Left lung (tissue), 10 donors: ENCODE data around the gene SNX9. TPM values are rescaled to one million over a fixed set of nuclear protein-coding genes. Genes with fewer than 3 reads are reported as not detected.

ENCODE experiments used
- ATAC-seq: fragments of 200-7000 bp; cut with Tn5 transposase; one replicate; pipeline ENCODE4 v1.9.1; 2020; ENCODE audit warnings: moderate library complexity
- DNase-seq, 4 donors: peaks; one replicate each; pipeline ENCODE4 v3.0.0-alpha.2; 2013 to 2020
- H3K27ac ChIP-seq, 2 donors: fragments of 200-600 bp; sonication (generic) in 1 of 2; one replicate each; pipeline versions ENCODE4 v1.5.0 to v1.8.0; 2020 to 2021
- H3K27me3 ChIP-seq, 2 donors: fragments of 200-600 bp; sonication (generic) in 1 of 2; one replicate each; pipeline versions ENCODE4 v1.5.0 to v1.8.0; 2020 to 2021
- H3K36me3 ChIP-seq, 2 donors: fragments of 200-600 bp; sonication (generic) in 1 of 2; one replicate each; pipeline versions ENCODE4 v1.5.0 to v1.8.0; 2020 to 2021
- H3K4me1 ChIP-seq, 2 donors: fragments of 200-600 bp; one replicate each; pipeline ENCODE4 v1.8.0; 2021
- H3K4me3 ChIP-seq, 2 donors: fragments of 200-600 bp; sonication (generic) in 1 of 2; one replicate each; pipeline versions ENCODE4 v1.5.0 to v1.8.0; 2020 to 2021; ENCODE audit warnings: mild to moderate bottlenecking in 1 of 2
- H3K9me3 ChIP-seq, 2 donors: fragments of 200-600 bp; sonication (generic) in 1 of 2; one replicate each; pipeline versions ENCODE4 v1.5.0 to v1.8.0; 2020 to 2021
- intact Hi-C, 2 donors: fragments of 100-400 bp; cut with DNase I; formaldehyde crosslinking; loops; one replicate each; pipeline versions ENCODE4 v1.11.2 to v1.14.2; 2022
- polyA plus RNA-seq, 6 donors: library from polyadenylated mRNA; unstranded; fragments of 120-200 nt; gene quantifications; one replicate each; pipeline ENCODE4 v1.2.1, GENCODE V29; 2013; ENCODE audit not compliant: insufficient read length in 6 of 6
- total RNA-seq, 2 donors: library from RNA; stranded (reverse); fragmentation: NEBNext Ultra II Directional; extraction: Animal tissue kit (Norgen Biotek cat#: 25700); gene quantifications; one replicate each; pipeline ENCODE4 v1.2.1, GENCODE V29; 2021
- TF ChIP-seq, protein P1 (sequence below), 2 donors: fragments of 200-600 bp; sonication (generic) in 1 of 2; IDR thresholded peaks; one replicate each; pipeline versions ENCODE4 v1.5.0 to v1.8.0; 2021; ENCODE audit warnings: antibody characterized with exemption in 2 of 2
- donor health status: DM: no; HTN: yes; CAD: no.
- donor health status: DM: no; HTN: no; CAD: no.

Gene SNX9
- total and polyA plus RNA-seq, 8 donors = 23.5 to 44.4 (median 38.4) TPM

DNA sequence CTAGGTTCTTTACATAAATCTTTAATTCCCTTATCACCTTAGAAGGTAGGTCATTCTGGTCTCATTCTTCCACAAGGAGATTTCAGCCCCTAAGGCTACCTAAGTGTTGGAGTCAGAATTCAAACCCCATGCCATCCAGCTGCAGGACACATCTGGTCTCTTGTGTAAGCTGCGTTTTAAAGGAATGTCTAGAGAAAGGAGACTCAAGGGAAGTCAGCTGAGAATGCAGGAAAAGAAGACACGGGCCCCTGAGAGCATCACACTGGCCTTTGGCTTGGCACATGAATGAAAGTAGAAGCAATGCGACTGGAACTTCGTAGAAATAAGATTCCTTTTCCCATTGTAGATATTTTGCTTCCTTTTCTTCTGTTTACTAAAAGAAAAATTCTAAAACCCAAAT is 82.0 kb downstream of the SNX9 start:
- H3K4me1 ChIP-seq = no peaks in the 10 kb centered on the region
- no peak overlapping the region for H3K4me3 ChIP-seq
- H3K9me3 ChIP-seq = no peaks in the 10 kb centered on the region
- ATAC-seq (no peak), DNase-seq (no peak)
- TF ChIP-seq, protein P1, sequence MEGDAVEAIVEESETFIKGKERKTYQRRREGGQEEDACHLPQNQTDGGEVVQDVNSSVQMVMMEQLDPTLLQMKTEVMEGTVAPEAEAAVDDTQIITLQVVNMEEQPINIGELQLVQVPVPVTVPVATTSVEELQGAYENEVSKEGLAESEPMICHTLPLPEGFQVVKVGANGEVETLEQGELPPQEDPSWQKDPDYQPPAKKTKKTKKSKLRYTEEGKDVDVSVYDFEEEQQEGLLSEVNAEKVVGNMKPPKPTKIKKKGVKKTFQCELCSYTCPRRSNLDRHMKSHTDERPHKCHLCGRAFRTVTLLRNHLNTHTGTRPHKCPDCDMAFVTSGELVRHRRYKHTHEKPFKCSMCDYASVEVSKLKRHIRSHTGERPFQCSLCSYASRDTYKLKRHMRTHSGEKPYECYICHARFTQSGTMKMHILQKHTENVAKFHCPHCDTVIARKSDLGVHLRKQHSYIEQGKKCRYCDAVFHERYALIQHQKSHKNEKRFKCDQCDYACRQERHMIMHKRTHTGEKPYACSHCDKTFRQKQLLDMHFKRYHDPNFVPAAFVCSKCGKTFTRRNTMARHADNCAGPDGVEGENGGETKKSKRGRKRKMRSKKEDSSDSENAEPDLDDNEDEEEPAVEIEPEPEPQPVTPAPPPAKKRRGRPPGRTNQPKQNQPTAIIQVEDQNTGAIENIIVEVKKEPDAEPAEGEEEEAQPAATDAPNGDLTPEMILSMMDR (IDR thresholded peaks at IDR 0.05) = no peak
- no peaks in the 10 kb centered on the region for H3K27me3 ChIP-seq
- peaks cover 0 to 41% of the 10 kb centered on the region in 2 donors for H3K36me3 ChIP-seq
- intact Hi-C loops = no loop called here
- H3K27ac ChIP-seq = no peak overlapping the region

DNA sequence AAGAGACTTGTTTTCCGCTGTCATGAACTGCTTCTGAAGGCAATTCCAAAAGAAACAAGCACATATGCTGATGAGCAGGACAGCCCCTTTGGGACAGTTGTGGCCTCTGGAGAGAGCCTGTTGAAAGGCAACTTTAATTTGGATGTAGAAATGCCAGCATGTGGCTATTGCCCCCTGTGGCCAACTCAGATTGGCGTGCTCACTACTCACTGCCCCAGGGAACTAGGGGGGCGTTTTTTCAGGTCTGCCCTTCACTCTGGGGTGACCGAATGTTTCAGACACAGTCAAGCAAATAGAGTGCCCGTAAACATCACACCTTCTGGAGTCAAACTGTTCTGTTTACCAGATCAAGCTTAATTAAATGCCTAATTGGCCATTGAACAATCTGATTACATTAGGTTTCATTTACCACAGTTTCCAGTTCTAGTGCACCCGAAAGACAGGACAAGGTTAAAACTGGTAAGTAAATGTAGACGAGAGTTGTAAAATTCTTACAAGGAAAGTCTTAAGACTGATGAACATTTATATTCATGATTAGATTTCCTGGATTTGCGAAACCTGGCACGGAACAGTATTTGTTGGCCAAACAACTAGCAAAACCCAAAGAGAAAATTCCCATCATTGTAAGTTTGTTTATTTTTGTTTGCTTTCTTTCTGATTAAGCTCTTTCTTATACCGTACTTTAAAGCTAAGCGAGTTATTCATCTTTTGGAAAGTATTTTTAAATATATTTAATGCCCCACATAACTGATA is 82.7 kb downstream of the SNX9 start:
- Histone ChIP-seq H3K36me3 (peaks cover 0 to 49% of the 10 kb centered on the region in 2 donors), H3K27me3 (no peaks in the 10 kb centered on the region), H3K9me3 (no peaks in the 10 kb centered on the region), H3K4me3 (no peak overlapping the region), H3K4me1 (no peaks in the 10 kb centered on the region), H3K27ac (no peak overlapping the region)
- intact Hi-C loops = no loop called here
- ATAC-seq (no peak), DNase-seq (peak in 1 of 4 donors; percentile 36)
- TF ChIP-seq, protein P1 (IDR thresholded peaks at IDR 0.05) = no peak

DNA sequence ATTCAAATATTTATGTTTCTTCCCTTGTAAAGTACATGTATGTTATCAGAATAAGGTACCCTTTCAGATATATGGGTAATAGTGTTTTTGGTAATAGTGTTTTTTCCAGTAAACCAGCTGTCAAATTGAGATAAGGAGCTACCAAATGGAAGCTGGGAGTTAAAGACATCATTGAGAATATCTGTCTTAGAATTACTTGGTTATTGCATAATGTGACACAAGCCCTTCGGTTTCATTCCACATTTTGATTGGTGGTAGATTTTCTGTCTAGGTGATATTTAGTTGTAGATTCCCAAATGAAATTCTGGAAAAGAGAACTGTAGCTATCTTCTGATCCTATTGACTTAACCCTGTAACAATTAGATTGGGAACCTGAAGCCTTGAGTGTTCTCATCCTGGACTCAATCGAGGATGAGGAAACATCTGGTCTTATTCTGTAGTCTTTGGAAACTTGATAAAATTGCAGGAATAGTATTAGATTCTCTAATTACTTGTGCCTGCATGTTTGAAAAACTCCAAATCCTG is 83.6 kb downstream of the SNX9 start:
- Histone ChIP-seq H3K4me3 (no peak overlapping the region), H3K9me3 (no peaks in the 10 kb centered on the region), H3K27me3 (no peaks in the 10 kb centered on the region), H3K36me3 (peaks cover 0 to 57% of the 10 kb centered on the region in 2 donors), H3K27ac (no peak overlapping the region), H3K4me1 (no peaks in the 10 kb centered on the region)
- TF ChIP-seq, protein P1 (IDR thresholded peaks at IDR 0.05) = no peak
- intact Hi-C loops = no loop called here
- DNase-seq (no peak), ATAC-seq (no peak)

DNA sequence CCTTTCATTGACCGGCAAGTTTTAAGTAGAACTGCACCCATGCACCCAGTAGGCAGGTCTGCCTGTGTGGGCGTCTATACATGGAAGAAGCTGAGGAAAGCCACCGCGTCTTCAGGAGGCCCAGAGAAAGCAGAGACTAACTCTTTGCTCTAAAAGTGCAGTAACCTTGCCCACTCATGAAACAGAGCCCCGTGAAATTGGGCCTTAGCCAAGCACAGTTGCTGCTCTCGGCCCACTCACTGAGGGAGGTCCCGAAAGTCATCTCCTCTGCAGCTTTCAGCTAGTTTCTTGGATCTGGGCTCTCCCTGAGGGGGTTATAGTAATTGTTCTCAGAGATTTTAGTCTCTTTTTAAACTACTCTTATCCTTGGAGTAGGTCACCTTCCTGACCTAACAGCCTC is 84.6 kb downstream of the SNX9 start:
- TF ChIP-seq, protein P1 (IDR thresholded peaks at IDR 0.05) = no peak
- ATAC-seq = no peak
- Histone ChIP-seq H3K27me3 (no peaks in the 10 kb centered on the region), H3K4me1 (no peaks in the 10 kb centered on the region), H3K36me3 (peaks cover 0 to 48% of the 10 kb centered on the region in 2 donors), H3K27ac (no peak overlapping the region), H3K9me3 (no peaks in the 10 kb centered on the region), H3K4me3 (no peak overlapping the region)
- no peak for DNase-seq
- intact Hi-C loops = no loop called here

DNA sequence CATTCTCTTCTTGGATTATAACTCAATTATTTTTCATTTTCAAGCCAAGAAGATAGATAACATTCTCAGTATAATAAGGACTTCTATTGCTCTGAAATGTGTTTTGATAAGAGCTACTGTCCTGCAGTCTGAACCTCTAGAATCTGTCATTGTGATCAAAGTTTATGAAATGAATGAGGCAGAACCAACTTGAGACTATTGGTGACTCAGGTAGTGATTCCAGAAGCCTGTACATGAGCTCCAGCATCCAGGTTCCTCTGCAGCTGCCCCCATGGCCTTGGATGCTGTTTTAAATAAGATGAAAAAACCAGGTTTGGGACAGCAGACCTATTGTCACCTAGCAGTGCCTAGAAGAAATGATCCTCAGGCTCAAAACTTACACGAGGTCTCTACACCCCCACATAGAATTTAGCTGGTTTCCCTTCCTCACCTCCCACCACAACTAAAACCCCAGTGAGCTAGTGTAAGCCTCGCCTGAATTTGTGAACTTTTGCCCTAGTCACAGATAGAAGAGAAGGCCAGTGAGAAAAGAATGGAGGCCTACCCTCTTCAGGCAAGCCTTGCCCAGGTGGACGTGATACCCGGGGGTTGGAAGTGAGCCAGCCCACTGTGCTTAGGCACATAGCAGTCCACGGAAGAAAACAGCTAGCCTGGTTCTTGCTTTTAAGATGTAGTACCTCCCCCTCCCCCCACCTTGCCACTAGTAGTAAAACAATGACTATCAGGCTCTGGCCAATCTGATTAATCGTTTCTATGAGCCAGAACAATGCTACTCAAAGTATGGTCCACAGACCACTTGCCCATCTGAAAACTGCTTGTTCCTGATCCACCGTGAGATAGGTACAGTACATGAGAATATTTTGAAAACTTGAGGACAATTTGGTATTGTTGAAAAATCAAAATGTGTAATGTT is 85.6 kb downstream of the SNX9 start:
- intact Hi-C loops = no loop called here
- no peak overlapping the region for H3K4me3 ChIP-seq
- H3K4me1 ChIP-seq = no peaks in the 10 kb centered on the region
- ATAC-seq (no peak), DNase-seq (no peak)
- TF ChIP-seq, protein P1 (IDR thresholded peaks at IDR 0.05) = no peak
- no peak overlapping the region for H3K27ac ChIP-seq
- H3K9me3 ChIP-seq = no peaks in the 10 kb centered on the region
- H3K36me3 ChIP-seq = peaks cover 0 to 41% of the 10 kb centered on the region in 2 donors
- no peaks in the 10 kb centered on the region for H3K27me3 ChIP-seq
